Dedifferentiated amniotic fluid mesenchymal stem cell (primary cell): ENCODE results near the gene CHI3L2.

Experiments
- DNase-seq: peaks from one replicate; pipeline ENCODE4 v3.0.0-alpha.2; 2016; ENCODE audit errors: extremely low spot score

Gene CHI3L2

DNA sequence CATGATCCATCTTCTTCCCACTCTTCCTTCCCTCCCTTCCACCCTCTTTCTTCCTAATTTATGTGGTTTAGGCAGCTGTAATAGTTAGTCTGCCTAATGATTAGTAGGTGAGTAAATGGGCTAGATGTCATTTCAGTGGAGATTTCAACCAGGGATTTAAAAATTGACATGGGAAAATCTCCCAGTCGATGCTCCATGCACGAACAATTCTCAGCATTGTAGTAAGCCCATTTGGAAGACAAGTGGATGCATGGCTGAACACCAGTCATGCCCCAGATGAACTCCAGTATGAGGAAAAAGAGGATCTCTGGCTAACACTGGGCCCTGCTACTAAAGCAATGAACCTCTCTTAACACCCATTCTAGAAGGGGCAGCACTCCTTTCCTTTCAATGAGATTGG is 25.3 kb downstream of the CHI3L2 start:
- no peak for DNase-seq

DNA sequence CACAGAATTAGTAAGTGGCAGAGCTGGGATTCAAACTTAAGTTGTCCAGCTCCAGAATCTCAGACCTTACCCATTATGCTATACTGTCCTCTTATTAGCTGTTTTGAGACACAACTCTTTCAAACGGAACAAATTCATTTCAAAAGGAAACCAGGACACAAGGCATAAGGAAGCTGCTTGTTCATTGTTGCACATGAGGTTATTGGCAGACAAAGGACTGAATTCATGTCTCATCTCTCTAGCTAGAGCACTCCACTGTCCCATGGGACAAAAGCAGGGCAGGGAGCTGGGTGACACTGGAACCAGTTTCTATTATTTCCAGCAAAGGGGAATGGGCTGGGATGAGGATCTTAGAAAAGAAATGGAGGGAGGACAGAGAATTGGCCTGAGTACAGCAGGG is 26.4 kb downstream of the CHI3L2 start:
- DNase-seq = no peak

DNA sequence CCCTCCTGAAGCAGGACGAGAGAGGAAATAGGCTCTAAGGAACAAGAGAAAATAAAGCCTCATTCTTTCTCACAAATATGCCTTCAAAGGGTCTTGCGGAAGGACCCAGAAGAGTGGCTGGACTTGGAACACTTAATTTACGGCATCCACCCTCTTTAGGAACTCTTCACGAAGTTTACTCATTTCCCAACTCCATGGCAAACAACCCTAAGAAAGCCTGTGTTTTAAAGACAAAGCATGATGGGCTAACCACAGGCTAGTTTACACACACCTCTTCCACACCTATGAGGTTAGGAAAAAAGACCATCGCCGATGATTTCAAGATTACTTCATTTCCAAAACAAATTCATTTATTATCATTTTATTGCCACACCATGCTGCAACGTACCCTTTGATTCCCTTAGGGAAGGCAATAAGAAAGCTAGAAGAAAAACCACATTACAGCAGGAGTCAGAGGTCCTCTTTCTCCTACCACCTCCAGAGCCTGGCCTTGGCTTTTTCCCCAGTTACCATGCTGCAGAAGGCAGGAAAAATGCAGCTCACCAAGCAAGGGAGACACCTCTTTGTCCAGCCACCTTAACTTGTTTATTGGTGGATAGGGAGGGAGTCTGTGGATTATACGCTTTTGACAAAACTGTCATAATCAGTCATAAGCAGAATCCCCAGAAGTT is 29.6 kb downstream of the CHI3L2 start:
- DNase-seq = no peak

DNA sequence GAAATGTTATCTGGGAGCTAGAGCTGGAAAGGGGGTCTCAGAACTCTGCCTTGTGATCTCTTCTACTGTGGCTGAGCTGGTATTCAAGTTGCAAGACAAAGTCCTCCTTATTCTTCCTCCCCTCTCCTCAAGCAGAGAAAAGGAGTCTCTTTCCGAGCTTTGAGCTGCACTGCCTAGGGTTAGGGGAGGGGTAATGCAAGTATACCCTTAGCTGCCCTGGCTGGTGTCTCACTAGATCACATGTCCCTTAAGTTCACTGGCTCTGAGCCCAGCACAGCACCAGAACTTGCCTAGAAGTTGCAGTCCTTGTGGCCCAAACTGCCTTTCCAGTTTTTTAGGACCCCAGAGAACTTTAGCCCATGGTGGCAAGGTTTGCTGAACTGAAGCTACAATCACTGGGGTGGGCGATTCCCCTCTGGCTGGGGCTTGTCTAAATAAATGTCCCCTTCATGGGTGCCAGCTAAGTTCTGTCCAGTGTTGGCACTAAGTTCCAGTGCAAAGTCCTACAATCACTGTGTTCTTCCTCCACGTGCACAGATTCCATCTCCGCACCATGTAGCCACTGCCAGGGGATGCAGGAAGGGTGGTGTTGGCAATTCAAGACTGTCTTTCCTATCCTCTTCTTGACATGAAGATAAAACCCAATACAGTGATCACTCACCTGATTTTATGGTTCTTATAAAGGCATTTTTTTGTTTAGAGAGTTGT is 40.4 kb downstream of the CHI3L2 start:
- DNase-seq = no peak

DNA sequence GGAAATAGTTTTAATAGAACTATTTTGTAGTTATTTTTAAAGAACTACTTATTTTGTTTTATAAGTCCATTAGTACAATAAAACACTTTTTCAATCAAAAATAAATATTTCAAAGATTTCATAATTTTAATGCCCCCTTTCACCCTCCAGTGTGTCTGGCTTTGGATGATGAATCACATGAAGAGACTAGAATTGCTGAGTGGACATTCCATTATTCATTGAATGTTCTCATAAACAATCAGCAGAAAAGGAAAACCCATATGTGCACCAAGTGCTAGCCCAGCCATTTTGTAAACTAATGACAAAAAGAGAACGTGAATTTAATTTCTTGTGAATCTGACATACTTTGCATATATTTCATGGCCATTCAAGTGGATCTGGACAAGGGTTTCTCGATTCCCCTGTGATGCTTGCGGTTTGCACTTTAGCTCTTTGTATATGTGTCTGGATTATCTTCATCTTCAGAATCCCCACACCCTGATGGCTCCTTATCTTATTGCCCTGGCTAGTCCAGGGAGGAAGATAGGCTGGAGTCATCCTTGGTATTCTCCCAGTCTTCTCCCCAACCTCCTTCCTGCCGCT is 42.4 kb downstream of the CHI3L2 start:
- DNase-seq = no peak

DNA sequence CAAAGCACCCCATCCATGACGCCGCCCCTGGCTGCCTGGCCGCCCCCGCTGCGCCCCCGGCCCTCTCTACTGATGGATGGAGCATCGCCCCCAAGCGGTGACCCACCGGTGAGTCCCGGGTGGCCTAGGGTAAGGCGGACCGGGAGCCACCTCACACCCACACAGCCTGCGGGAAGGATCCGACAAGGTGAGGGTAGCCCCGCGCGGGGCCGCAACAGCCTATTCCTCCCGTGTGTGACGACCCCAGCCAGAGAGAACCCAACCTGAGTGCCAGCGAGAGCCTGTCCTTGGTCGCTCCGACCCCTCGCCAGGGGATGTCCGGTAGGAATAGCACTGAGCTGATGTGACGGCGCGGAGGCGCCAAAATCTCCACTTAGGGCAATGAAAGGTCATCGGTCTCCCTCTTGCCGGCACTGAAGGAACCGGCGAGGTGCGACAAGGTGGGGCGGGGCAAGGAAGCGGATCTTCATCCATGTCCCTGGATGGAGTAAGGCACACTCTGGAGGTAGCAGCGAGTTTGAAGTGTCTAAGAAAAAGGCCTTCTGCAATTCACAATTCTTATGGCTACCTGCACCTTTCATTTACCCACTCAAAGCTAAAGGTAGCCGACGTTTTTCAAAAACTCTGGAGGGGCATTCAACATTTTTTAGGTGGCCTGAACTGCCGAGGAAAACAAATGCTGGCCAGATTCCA is 43.4 kb downstream of the CHI3L2 start:
- DNase-seq = no peak

DNA sequence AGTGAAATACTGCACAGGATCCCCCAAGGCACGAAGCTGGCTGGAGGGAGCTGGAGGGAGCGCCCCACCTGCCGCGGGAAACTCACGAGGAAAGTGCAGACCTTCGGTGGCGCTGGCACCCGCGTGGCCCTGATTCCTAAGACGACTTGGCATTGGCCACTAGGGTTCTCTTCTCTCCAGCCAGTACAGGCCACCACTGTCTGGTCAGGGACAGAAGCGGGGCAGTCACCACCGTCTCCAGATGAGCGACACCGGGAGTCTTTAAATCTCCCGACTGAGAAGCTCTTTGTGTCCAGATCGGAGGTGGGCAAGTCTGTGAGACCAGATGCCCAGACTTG is 43.9 kb downstream of the CHI3L2 start:
- DNase-seq = no peak

DNA sequence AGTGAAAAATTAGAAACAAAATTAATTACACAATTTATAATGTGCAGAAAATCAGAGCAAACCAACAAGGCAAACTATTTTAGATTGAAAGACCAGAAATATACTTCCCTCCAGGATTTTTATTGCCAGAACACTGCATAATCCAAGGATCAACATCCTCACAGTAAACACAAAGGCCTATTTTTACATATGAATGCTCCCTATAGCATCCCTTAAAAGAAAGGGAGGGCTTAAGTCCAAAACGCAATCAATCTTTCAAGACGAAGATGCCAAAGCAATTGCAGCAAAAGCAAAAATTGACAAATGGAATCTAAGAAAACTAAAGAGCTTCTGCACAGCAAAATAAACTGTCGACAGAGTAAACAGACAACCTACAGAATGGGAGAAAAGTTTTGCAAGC is 44.6 kb downstream of the CHI3L2 start:
- DNase-seq = no peak

DNA sequence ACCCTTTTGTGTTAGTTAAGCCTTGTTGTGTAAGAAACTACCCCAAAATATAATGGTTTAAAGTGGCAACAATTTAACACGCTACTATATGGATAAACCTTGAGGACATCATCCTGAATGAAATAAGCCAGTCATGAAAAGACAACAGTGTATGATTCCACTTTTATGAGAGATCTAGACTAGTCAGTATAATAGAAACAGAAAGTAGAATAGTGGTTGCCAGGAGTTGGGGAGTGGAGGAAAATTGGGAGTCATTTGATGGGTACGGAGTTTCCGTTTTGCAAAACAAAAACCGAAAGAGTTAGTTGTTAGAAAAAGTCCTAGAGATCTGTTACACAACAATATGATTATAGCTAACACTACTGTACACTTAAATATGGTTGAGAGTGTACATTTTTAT is 47.1 kb downstream of the CHI3L2 start:
- DNase-seq = no peak

DNA sequence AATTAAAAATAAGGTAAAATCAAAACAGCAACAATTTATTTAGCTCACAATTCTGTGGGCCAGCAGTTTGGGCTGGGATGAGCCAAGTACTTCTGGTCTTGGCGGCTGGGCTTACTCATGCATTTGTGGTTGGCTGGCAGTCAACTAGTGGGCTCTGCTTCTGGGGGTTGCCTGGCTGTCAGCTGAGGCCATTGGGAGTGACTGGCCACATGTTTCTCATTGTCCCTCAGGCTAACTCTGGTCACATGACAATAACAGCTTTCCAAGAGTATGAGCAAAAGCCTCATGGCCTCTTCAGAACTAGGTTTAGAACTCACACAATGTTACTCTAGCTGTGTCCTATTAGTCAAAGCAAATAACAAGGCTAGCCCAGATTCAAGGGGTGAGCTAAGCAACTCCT is 47.6 kb downstream of the CHI3L2 start:
- DNase-seq = peak; percentile 65

DNA sequence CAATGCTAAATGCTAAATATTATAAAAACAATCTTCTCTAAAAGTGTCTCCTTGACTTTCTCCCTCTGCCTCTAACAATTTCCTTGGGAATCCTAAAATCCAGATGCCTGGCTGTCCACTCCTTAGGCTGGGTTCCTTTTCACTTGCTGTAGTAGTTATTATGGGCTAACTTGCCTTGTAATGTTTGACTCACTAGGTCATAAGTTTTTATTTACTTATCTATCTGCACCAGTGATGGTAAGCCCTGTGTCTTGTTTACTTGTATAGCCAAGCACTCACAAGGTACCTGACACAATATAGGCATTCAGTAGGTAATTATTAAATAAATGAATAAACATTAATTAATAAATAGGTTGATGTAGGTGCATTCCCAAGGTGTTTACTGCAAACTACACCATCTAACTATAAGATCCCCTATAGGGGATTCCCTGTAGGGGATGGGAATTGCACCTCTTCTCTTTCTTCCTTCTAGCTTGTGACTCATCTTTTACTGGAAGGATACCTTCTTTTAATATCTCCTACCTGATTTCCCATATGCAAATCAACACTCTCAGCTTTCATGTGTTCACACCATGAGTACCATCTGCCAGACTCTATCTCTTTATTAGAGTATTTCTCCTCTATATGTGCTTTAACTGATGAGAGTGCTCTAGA is 48.4 kb downstream of the CHI3L2 start:
- DNase-seq = no peak

DNA sequence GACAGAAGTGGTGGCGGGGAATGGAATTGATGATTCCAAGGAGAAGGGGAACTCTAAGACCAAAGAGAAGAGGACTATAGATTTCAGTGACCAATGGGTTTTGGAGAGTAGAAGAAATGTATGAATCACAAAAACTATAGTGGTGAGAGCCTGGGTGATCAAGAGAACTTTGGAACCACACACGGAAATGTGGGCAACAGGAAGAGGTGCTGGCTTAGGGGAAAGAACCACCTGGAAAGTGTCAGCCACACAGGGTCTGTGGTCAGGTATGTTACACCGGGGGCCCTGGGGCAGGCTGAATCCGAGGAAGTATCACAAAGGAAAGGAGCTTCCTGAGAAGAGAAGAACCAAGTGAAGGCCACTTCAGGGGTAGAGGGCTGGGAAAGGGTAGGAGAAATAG is 51.6 kb downstream of the CHI3L2 start:
- DNase-seq = no peak

DNA sequence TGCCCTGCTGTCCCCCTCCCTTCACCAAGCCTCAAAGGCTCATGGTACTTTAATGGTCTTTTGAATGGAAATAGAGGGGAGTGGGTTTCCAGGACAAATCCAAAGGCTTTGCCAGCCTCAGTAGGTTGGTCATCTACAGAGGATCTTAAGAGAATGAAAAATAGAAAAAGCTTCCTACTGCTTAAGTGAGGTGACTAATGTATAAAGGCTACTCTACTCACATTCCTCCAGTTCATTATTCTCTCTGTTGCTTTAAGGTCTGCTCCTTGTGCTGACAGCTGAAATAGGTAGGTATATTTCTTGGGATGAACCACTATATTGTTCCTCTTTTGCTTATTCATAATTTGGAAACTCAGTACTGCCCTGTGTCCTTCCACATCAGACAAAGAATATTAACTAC is 52.8 kb downstream of the CHI3L2 start:
- DNase-seq = no peak

DNA sequence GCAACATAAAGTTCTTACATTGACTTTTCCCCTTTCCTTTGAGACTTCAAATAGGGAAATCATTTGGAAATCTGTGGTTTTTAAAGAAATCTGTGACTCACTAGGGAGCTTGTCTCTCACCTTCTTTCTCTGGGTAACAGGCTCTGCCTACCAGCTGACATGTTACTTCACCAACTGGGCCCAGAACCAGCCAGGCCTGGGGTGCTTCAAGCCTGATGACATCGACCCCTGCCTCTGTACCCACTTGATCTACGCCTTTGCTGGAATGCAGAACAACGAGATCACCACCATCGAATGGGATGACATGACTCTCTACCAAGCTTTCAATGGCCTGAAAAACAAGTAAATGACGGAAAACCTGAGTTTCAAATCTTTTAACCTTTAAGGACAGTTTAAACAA is 53.9 kb downstream of the CHI3L2 start:
- no peak for DNase-seq

DNA sequence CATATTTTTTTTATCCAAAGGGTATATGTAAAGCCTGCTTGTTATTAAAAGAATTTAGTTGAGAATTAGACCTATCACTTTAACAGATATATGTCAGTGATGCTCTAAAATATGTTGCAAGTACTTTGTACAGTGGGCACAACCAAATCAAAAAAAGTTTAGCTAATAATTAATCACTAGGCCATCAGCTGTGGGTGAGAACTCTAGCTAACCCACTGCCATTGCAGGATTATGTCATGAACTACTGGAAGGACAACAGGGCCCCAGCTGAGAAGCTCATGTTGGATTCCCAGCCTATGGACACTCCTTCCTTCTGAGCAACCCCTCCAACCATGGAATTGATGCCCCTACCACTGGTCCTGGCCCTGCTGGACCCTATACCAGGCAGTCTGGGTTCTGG is 56.3 kb downstream of the CHI3L2 start:
- no peak for DNase-seq

DNA sequence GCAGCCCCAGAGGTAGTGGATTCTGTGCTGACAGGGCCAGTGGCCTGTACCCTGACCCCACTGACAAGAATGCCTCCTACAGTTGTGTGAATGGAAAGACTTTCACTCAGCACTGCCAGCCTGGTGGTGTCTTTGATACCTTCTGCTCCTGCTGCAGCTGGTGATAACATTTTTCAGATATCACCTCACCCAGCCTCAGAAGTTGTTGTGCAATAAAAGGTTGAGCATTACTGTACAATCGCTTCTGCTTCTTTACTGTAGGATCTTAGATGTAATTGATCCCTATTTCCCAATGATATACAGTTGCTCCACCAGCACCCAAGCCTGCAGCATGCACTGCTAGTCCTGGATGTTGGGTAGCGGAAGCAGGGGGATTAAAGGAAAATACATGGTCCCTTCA is 58.4 kb downstream of the CHI3L2 start:
- DNase-seq = no peak

DNA sequence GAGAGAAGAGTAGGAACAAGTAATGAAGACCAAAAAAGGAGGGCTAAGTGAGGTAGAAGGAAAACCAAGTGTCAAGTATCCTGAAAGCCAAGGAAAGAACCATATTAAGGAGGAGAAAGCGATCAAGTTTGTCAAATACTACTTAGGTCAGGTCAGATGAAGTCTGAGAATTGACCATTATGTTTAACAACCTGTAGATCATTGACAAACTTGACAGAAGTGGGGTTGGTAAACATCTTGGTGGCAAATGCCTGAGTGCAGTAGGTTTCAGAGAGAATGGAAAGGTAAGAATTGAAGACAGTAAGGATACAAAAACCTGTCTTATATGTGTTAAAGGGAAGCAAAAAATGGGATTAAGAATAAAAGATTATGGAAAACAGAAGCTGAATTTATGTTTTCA is 59.4 kb downstream of the CHI3L2 start:
- no peak for DNase-seq

DNA sequence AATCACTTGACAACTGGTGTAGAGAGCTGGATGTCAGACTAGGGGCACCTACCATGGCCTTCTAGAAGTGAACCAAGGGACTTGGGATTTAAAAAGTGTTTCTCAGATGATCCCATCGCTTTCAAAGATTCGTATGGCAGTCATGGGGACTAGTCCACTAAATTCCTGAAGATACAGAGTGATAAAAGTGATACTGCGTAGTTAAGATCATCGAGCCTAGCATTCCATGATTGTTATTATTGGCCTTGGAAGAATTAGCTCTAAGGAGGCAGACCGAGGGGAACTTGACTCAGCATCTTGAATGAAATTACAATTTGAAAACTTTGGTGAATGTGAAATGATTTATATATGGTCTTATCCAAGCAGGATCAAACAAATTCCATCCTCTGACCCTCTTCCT is 61.9 kb downstream of the CHI3L2 start:
- DNase-seq = no peak

DNA sequence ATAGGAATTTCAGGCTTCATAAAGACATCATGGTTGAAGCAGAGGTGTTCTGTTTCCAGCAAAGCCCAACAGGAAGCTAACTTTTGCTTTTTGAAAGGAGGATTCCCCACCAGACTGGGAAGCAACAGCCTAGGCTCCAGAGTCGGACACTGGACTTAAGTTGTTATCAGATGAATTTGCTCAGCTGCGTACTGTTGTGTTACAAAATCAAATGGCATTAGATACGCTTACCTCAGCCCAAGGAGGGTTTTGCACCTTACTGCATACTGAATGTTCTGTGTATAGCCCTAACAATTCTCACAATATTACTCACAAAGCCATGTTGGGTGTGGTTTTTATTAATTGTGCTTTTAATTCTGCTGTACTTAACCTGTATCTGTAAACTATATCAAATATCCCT is 62.6 kb downstream of the CHI3L2 start:
- no peak for DNase-seq

DNA sequence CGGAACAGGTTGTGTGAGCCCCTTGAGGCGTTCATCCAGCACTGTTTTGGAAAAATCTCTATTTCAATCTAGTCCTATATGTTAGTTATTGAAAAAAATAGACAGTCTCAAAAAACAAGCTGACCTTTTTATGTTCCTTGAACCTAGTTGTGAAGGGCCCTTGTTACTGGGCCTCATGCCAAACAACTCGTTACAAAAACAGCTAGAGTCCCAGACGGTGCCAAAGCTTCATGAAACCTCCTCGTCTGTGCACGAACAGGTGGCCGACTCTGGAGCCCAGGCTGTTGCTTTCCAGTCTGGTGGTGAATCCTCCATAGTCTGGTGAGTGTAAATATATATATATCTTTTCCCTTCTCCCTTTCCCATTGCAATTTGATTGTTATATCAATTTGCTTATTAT is 63.1 kb downstream of the CHI3L2 start, which contains the start of gene CHIA:
Gene CHIA (plus strand): TSS at position 222 of the 400 bp plus-strand sequence. CDS start 19,617 bp downstream, outside the sequence.
- DNase-seq = no peak
